Upper lobe of left lung (tissue), 4 donors: ENCODE measurements around the gene SLC12A8.

ENCODE experiments used
- POLR2AphosphoS5 ChIP-seq, 2 donors: sonication (generic); formaldehyde crosslinking; IDR thresholded peaks; one replicate each; pipeline ENCODE4 v1.5.1; 2017; ENCODE audit warnings: antibody characterized with exemption in 2 of 2
- TF ChIP-seq, protein P1 (sequence below), 6 experiments: fragments of 450-650 bp in 4 of 6; fragments of 200-600 bp in 2 of 6; sonication (generic) in 2 of 6; IDR thresholded peaks; one replicate each; pipeline ENCODE4 v1.5.1; 2016 to 2019; ENCODE audit warnings: antibody characterized with exemption in 6 of 6

DNA sequence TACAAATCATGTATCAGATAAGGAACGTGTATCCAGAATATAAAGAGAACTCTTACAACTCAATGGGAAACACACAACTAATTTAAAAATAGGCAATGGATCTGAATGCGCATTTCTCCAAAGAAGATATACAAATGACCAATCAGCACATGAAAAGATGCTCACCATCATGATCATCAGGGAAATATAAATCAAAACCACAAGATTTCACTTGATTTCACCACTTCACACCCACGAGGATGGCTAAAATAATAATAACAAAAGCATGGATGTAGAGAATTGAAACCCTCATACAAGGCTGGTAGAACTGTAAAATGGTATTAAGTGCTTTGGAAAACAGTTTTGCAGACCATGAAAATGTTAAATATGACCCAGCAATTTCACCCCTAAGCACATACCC, 26.7 kb upstream of the SLC12A8 start:
- TF ChIP-seq POLR2AphosphoS5 (IDR thresholded peaks at IDR 0.05), result no peak
- TF ChIP-seq, protein P1, sequence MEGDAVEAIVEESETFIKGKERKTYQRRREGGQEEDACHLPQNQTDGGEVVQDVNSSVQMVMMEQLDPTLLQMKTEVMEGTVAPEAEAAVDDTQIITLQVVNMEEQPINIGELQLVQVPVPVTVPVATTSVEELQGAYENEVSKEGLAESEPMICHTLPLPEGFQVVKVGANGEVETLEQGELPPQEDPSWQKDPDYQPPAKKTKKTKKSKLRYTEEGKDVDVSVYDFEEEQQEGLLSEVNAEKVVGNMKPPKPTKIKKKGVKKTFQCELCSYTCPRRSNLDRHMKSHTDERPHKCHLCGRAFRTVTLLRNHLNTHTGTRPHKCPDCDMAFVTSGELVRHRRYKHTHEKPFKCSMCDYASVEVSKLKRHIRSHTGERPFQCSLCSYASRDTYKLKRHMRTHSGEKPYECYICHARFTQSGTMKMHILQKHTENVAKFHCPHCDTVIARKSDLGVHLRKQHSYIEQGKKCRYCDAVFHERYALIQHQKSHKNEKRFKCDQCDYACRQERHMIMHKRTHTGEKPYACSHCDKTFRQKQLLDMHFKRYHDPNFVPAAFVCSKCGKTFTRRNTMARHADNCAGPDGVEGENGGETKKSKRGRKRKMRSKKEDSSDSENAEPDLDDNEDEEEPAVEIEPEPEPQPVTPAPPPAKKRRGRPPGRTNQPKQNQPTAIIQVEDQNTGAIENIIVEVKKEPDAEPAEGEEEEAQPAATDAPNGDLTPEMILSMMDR (IDR thresholded peaks at IDR 0.05), result no peak
